HEK293 (cell line): Measurements from ENCODE around the gene ROBO4.

Source experiments
- CTCF ChIA-PET: fragments of 350-600 bp; formaldehyde crosslinking; extraction: SDS; loops from one replicate; lab custom pipeline; 2021; ENCODE audit warnings: antibody characterized with exemption; lab: Yijun Ruan, JAX
- POLR2A ChIA-PET: fragments of 300-600 bp; formaldehyde crosslinking; extraction: SDS; loops from one replicate; lab custom pipeline; 2020; ENCODE audit warnings: antibody characterized with exemption, inconsistent platforms; lab: Yijun Ruan, JAX
- H3K27ac ChIP-seq: fragments of 200-500 bp; sonication (Bioruptor generic); 2 replicates; pipeline ENCODE4 v1.5.1; 2014; ENCODE audit warnings: low read depth, low read length, control low read depth, inconsistent platforms; ENCODE audit errors: extremely low read depth
- H3K36me3 ChIP-seq, 2 experiments: fragments of 200-500 bp in 1 of 2; sonication (Bioruptor generic) in 1 of 2; 1 replicate in 1 of 2; 2 replicates in 1 of 2; pipeline ENCODE4 v1.5.1; 2014 to 2017; ENCODE audit warnings: inconsistent platforms in 2 of 2, low read length in 2 of 2; ENCODE audit not compliant: control insufficient read depth in 2 of 2, insufficient read depth in 1 of 2
- H3K4me1 ChIP-seq: fragments of 200-500 bp; sonication (Bioruptor generic); 2 replicates; pipeline ENCODE4 v1.5.1; 2014; ENCODE audit warnings: mild to moderate bottlenecking, low read length, inconsistent platforms; ENCODE audit not compliant: control insufficient read depth, insufficient read depth
- H3K4me3 ChIP-seq: 2 replicates; pipeline ENCODE4 v1.5.1; 2011; ENCODE audit warnings: low read depth, mild to moderate bottlenecking, control low read depth, low read length, moderate library complexity
- H3K9me3 ChIP-seq: fragments of 200-500 bp; sonication (Bioruptor generic); 2 replicates; pipeline ENCODE4 v1.5.1; 2014; ENCODE audit warnings: low read depth, low read length, inconsistent platforms; ENCODE audit not compliant: control insufficient read depth, insufficient read depth
- KLF10 ChIP-seq: fragments of 450-650 bp; IDR thresholded peaks from 2 replicates; pipeline ENCODE4 v1.5.1; 2018; ENCODE audit warnings: missing biosample characterization, mild to moderate bottlenecking, missing genetic modification characterization
- KLF8 ChIP-seq: fragments of 450-650 bp; formaldehyde crosslinking; IDR thresholded peaks from 2 replicates; pipeline ENCODE4 v1.5.1; 2016; ENCODE audit warnings: missing biosample characterization, missing genetic modification characterization
- MZF1 ChIP-seq: fragments of 450-650 bp; formaldehyde crosslinking; IDR thresholded peaks from 2 replicates; pipeline ENCODE4 v1.5.1; 2017; ENCODE audit warnings: missing biosample characterization, missing genetic modification characterization, borderline replicate concordance
- RBAK ChIP-seq: fragments of 450-650 bp; formaldehyde crosslinking; IDR thresholded peaks from 2 replicates; pipeline ENCODE4 v1.5.1; 2016; ENCODE audit warnings: missing biosample characterization, missing genetic modification characterization
- YY1 ChIP-seq: fragments of 450-650 bp; formaldehyde crosslinking; IDR thresholded peaks from 2 replicates; pipeline ENCODE4 v1.5.1; 2018; ENCODE audit warnings: missing biosample characterization, missing genetic modification characterization
- ZFP37 ChIP-seq: fragments of 450-650 bp; formaldehyde crosslinking; IDR thresholded peaks from 2 replicates; pipeline ENCODE4 v1.5.1; 2016; ENCODE audit warnings: missing biosample characterization, missing genetic modification characterization
- ZNF132 ChIP-seq: fragments of 450-650 bp; formaldehyde crosslinking; IDR thresholded peaks from 2 replicates; pipeline ENCODE4 v1.5.1; 2017; ENCODE audit warnings: missing biosample characterization, missing genetic modification characterization, borderline replicate concordance
- ZNF23 ChIP-seq: fragments of 450-650 bp; formaldehyde crosslinking; IDR thresholded peaks from 2 replicates; pipeline ENCODE4 v1.5.1; 2016; ENCODE audit warnings: missing biosample characterization, missing genetic modification characterization, borderline replicate concordance
- ZNF391 ChIP-seq: fragments of 450-650 bp; formaldehyde crosslinking; IDR thresholded peaks from 2 replicates; pipeline ENCODE4 v1.5.1; 2016; ENCODE audit warnings: low read depth, missing biosample characterization, missing genetic modification characterization, borderline replicate concordance
- ZNF398 ChIP-seq: fragments of 450-650 bp; formaldehyde crosslinking; IDR thresholded peaks from 2 replicates; pipeline ENCODE4 v1.5.1; 2017; ENCODE audit warnings: missing biosample characterization, missing genetic modification characterization
- ZNF416 ChIP-seq: fragments of 450-650 bp; formaldehyde crosslinking; IDR thresholded peaks from 2 replicates; pipeline ENCODE4 v1.5.1; 2016; ENCODE audit warnings: missing biosample characterization, missing genetic modification characterization
- ZNF548 ChIP-seq: fragments of 450-650 bp; formaldehyde crosslinking; IDR thresholded peaks from 2 replicates; pipeline ENCODE4 v1.5.1; 2016; ENCODE audit warnings: missing biosample characterization, missing genetic modification characterization
- ZNF558 ChIP-seq: fragments of 450-650 bp; formaldehyde crosslinking; IDR thresholded peaks from 2 replicates; pipeline ENCODE4 v1.5.1; 2016; ENCODE audit warnings: missing biosample characterization, missing genetic modification characterization
- ZNF561 ChIP-seq: fragments of 450-650 bp; IDR thresholded peaks from 2 replicates; pipeline ENCODE4 v1.5.1; 2018; ENCODE audit warnings: missing biosample characterization, missing genetic modification characterization, borderline replicate concordance
- ZNF571 ChIP-seq: fragments of 450-650 bp; formaldehyde crosslinking; IDR thresholded peaks from 2 replicates; pipeline ENCODE4 v1.5.0; 2017; ENCODE audit warnings: missing biosample characterization, missing genetic modification characterization
- ZNF580 ChIP-seq: fragments of 450-650 bp; formaldehyde crosslinking; IDR thresholded peaks from 2 replicates; pipeline ENCODE4 v1.5.1; 2016; ENCODE audit warnings: missing biosample characterization, missing genetic modification characterization
- ZNF600 ChIP-seq: fragments of 450-650 bp; formaldehyde crosslinking; IDR thresholded peaks from 2 replicates; pipeline ENCODE4 v1.5.1; 2016; ENCODE audit warnings: missing biosample characterization, missing genetic modification characterization
- ZNF660 ChIP-seq: fragments of 450-650 bp; IDR thresholded peaks from 2 replicates; pipeline ENCODE4 v1.5.1; 2018; ENCODE audit warnings: missing biosample characterization, mild to moderate bottlenecking, missing genetic modification characterization
- ZNF701 ChIP-seq: fragments of 450-650 bp; formaldehyde crosslinking; IDR thresholded peaks from 2 replicates; pipeline ENCODE4 v1.5.1; 2016; ENCODE audit warnings: missing biosample characterization, missing genetic modification characterization
- TF ChIP-seq, protein P1 (sequence below): fragments of 450-650 bp; formaldehyde crosslinking; IDR thresholded peaks from 2 replicates; pipeline ENCODE4 v1.5.1; 2016; ENCODE audit warnings: missing biosample characterization, missing genetic modification characterization
- TF ChIP-seq, protein P2 (sequence below): fragments of 450-650 bp; formaldehyde crosslinking; conservative IDR thresholded peaks from 2 replicates; pipeline ENCODE4 v1.5.1; 2016; ENCODE audit warnings: low read depth, missing biosample characterization, missing genetic modification characterization
- TF ChIP-seq, protein P3 (sequence below): fragments of 450-650 bp; formaldehyde crosslinking; IDR thresholded peaks from 2 replicates; pipeline ENCODE4 v1.5.1; 2016; ENCODE audit warnings: missing biosample characterization, missing genetic modification characterization, borderline replicate concordance

The ROBO4 gene

GRCh38 chr11:124863137-124863825 lies 34.4 kb downstream of the ROBO4 start:
- Histone ChIP-seq H3K27ac (no peak overlapping the region), H3K36me3 (no peaks in the 10 kb centered on the region), H3K9me3 (no peaks in the 10 kb centered on the region), H3K4me3 (no peak overlapping the region), H3K4me1 (no peaks in the 10 kb centered on the region)
- ChIA-PET CTCF (interaction anchor here (1.8 kb wide), 1 partner anchor 13 kb away, joined by 10 read pairs; no protein-coding TSS in a partner anchor), POLR2A (no interaction called here)
- TF ChIP-seq ZNF23 (tag by site-specific recombination): no peak
- no peak for TF ChIP-seq ZNF701 (tag by site-specific recombination)
- no peak for TF ChIP-seq MZF1 (tag by site-specific recombination)
- TF ChIP-seq, protein P1, sequence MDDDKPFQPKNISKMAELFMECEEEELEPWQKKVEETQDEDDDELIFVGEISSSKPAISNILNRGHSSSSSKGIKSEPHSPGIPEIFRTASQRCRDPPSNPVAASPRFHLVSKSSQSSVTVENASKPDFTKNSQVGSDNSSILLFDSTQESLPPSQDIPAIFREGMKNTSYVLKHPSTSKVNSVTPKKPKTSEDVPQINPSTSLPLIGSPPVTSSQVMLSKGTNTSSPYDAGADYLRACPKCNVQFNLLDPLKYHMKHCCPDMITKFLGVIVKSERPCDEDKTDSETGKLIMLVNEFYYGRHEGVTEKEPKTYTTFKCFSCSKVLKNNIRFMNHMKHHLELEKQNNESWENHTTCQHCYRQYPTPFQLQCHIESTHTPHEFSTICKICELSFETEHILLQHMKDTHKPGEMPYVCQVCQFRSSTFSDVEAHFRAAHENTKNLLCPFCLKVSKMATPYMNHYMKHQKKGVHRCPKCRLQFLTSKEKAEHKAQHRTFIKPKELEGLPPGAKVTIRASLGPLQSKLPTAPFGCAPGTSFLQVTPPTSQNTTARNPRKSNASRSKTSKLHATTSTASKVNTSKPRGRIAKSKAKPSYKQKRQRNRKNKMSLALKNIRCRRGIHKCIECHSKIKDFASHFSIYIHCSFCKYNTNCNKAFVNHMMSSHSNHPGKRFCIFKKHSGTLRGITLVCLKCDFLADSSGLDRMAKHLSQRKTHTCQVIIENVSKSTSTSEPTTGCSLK (tag by site-specific recombination): no peak
- no peak for TF ChIP-seq ZNF391
- TF ChIP-seq ZNF558: no peak
- no peak for TF ChIP-seq ZNF416 (tag by site-specific recombination)
- no peak for TF ChIP-seq ZNF600 (tag by site-specific recombination)
- TF ChIP-seq YY1 (tag by site-specific recombination): no peak
- TF ChIP-seq RBAK (tag by site-specific recombination): no peak

DNA sequence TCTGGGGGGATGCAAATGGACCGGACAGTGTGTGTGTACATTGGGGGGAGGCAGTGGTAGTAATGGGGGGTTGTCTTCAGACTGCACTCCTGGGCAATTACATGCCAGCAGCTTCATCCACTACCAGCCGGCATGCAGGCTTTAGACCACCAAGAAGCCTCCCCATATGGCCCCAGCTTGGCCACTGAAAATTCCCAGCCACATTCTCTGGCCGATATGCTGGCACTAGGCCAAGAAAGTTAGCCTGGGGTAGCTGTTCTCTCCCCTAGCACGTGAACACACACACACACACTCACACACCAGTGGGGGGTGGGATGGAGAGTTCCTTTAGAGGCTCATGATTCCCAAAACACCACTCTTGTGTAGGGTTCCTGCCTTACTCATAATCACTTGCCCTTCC lies 36.0 kb downstream of the ROBO4 start:
- Histone ChIP-seq H3K27ac (no peak overlapping the region), H3K4me1 (no peaks in the 10 kb centered on the region), H3K9me3 (no peaks in the 10 kb centered on the region), H3K36me3 (no peaks in the 10 kb centered on the region), H3K4me3 (no peak overlapping the region)
- ChIA-PET CTCF (interaction anchor here (0.8 to 1.8 kb wide), 2 partner anchors 14 to 222 kb away, joined by 6 to 10 read pairs; no protein-coding TSS in a partner anchor), POLR2A (no interaction called here)
- TF ChIP-seq ZNF548 (tag by site-specific recombination): no peak
- no peak for TF ChIP-seq KLF8
- no peak for TF ChIP-seq ZNF132
- peak; percentile 85; the same call in 1 of the 2 replicates for TF ChIP-seq ZNF571
- TF ChIP-seq, protein P2, sequence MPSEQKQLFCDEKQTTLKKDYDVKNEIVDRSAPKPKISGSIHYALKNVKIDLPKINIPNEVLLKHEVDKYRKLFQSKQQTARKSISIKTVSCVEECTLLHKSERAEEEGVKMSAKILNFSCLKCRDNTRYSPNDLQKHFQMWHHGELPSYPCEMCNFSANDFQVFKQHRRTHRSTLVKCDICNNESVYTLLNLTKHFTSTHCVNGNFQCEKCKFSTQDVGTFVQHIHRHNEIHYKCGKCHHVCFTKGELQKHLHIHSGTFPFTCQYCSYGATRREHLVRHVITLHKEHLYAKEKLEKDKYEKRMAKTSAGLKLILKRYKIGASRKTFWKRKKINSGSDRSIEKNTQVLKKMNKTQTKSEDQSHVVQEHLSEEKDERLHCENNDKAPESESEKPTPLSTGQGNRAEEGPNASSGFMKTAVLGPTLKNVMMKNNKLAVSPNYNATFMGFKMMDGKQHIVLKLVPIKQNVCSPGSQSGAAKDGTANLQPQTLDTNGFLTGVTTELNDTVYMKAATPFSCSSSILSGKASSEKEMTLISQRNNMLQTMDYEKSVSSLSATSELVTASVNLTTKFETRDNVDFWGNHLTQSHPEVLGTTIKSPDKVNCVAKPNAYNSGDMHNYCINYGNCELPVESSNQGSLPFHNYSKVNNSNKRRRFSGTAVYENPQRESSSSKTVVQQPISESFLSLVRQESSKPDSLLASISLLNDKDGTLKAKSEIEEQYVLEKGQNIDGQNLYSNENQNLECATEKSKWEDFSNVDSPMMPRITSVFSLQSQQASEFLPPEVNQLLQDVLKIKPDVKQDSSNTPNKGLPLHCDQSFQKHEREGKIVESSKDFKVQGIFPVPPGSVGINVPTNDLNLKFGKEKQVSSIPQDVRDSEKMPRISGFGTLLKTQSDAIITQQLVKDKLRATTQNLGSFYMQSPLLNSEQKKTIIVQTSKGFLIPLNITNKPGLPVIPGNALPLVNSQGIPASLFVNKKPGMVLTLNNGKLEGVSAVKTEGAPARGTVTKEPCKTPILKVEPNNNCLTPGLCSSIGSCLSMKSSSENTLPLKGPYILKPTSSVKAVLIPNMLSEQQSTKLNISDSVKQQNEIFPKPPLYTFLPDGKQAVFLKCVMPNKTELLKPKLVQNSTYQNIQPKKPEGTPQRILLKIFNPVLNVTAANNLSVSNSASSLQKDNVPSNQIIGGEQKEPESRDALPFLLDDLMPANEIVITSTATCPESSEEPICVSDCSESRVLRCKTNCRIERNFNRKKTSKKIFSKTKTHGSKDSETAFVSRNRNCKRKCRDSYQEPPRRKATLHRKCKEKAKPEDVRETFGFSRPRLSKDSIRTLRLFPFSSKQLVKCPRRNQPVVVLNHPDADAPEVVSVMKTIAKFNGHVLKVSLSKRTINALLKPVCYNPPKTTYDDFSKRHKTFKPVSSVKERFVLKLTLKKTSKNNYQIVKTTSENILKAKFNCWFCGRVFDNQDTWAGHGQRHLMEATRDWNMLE: no peak
- TF ChIP-seq KLF10 (tag by site-specific recombination): no peak
- TF ChIP-seq, protein P3, sequence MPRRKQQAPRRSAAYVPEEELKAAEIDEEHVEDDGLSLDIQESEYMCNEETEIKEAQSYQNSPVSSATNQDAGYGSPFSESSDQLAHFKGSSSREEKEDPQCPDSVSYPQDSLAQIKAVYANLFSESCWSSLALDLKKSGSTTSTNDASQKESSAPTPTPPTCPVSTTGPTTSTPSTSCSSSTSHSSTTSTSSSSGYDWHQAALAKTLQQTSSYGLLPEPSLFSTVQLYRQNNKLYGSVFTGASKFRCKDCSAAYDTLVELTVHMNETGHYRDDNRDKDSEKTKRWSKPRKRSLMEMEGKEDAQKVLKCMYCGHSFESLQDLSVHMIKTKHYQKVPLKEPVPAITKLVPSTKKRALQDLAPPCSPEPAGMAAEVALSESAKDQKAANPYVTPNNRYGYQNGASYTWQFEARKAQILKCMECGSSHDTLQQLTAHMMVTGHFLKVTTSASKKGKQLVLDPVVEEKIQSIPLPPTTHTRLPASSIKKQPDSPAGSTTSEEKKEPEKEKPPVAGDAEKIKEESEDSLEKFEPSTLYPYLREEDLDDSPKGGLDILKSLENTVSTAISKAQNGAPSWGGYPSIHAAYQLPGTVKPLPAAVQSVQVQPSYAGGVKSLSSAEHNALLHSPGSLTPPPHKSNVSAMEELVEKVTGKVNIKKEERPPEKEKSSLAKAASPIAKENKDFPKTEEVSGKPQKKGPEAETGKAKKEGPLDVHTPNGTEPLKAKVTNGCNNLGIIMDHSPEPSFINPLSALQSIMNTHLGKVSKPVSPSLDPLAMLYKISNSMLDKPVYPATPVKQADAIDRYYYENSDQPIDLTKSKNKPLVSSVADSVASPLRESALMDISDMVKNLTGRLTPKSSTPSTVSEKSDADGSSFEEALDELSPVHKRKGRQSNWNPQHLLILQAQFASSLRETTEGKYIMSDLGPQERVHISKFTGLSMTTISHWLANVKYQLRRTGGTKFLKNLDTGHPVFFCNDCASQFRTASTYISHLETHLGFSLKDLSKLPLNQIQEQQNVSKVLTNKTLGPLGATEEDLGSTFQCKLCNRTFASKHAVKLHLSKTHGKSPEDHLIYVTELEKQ (tag by site-specific recombination): no peak
- TF ChIP-seq ZFP37 (tag by site-specific recombination): no peak
- TF ChIP-seq ZNF398 (tag by site-specific recombination): peak; percentile 84
- 0 out of 2 replicates have a peak, but pooled peaks have one; percentile 40 for TF ChIP-seq ZNF561 (tag by site-specific recombination)
- TF ChIP-seq ZNF660 (tag by site-specific recombination): peak; percentile 85
- TF ChIP-seq ZNF580 (tag by site-specific recombination): no peak
